Large intestine (tissue), 3 donors: Measurements from ENCODE around the gene ENG. TPM values are rescaled to one million over a fixed set of nuclear protein-coding genes. Genes with fewer than 3 reads are reported as not detected.
A peak's percentile ranks its signal among the peaks of the same experiment; 100 is the strongest.

Source experiments
- DNase-seq, 2 donors: peaks; one replicate each; pipeline versions ENCODE4 v3.0.0 to v3.0.0-alpha.2; 2013
- H3K27ac ChIP-seq: one replicate; pipeline ENCODE4 v1.5.1; 2013; ENCODE audit warnings: low read length
- H3K27me3 ChIP-seq: 2 replicates; pipeline ENCODE4 v1.6.1; 2013; ENCODE audit warnings: low read length; ENCODE audit not compliant: control insufficient read depth, insufficient read depth
- H3K36me3 ChIP-seq: 2 replicates; pipeline ENCODE4 v1.6.1; 2013; ENCODE audit warnings: low read length; ENCODE audit not compliant: control insufficient read depth, insufficient read depth
- H3K4me1 ChIP-seq: one replicate; pipeline ENCODE4 v1.6.1; 2013; ENCODE audit warnings: low read length; ENCODE audit not compliant: control insufficient read depth, insufficient read depth
- H3K4me3 ChIP-seq: one replicate; pipeline ENCODE4 v1.5.1; 2013; ENCODE audit warnings: low read length
- H3K9me3 ChIP-seq: one replicate; pipeline ENCODE4 v1.6.1; 2013; ENCODE audit warnings: mild to moderate bottlenecking, low read depth, low read length, moderate library complexity; ENCODE audit not compliant: control insufficient read depth
- WGBS: methylation state at CpG from one replicate; pipeline ENCODE4 v1.1.5; 2013; ENCODE audit warnings: low lambda C conversion rate; ENCODE audit not compliant: insufficient coverage; 5-methylcytosine and 5-hydroxymethylcytosine counted together
- polyA plus RNA-seq: library from polyadenylated mRNA; unstranded; fragments of 120-200 nt; gene quantifications from one replicate; pipeline ENCODE4 v1.2.1, GENCODE V29; 2013

Gene ENG
- polyA plus RNA-seq, 1 donor: 21.6 TPM

- Histone ChIP-seq H3K27ac (peak overlapping the region; percentile 71), H3K4me3 (peak overlapping the region; percentile 65), H3K27me3 (no peaks in the 10 kb centered on the region), H3K36me3 (peaks cover 29% of the 10 kb centered on the region), H3K4me1 (peaks cover 16% of the 10 kb centered on the region), H3K9me3 (no peaks in the 10 kb centered on the region)
- WGBS: no CpG with 5 or more reads among the region's 18 CpGs
- peak in 1 of 2 donors; percentile 59 for DNase-seq
These were observed 50.7 kb downstream of the ENG start for GRCh38 chr9:127803507-127804352.

DNA sequence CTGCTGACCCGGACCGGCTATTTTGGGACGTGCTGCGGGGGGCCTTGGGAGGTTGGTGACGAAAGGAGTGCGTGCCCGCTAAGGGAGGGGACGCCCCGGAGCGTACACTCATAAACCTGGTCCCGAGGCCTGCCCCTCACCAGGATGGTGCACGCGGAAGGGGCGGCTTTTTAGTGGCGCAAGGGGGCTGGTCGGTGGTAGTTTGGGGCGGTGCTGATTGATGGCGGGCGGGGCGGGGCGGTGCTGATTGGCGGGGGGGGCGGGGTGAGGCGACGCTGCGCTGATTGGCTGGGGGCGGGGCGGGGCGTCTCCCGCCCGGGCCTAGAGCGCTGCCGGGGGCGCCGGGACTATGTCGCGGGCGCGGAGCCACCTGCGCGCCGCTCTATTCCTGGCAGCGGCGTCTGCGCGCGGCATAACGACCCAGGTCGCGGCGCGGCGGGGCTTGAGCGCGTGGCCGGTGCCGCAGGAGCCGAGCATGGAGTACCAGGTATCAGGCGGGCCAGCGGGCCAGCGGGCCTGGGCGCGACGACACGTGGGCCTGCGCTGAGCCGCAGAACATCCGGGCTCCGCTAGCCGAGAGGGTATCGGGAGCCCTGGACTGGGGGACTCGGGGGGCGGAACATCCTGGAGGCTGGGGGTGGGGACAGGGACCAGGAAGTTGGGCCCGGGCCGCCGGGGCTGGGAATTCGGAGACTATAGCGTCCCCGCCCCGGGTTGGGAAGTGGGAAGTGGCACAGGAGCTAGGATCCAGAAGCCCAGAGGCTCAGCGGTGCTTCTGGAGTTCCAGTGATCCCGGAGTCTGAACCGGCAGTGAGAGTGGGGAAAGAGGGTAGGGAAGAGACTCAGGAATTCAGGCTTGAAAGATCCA lies 51.6 kb downstream of the ENG start, which contains the start of gene FPGS:
TSS of gene FPGS (plus strand) at position 307 of the 868 bp plus-strand sequence. CDS start at position 350, 43 bp downstream.
- peaks cover 20% of the 10 kb centered on the region for H3K4me1 ChIP-seq

GRCh38 chr9:127801955-127802575 lies 52.4 kb downstream of the ENG start:
- Histone ChIP-seq H3K4me1 (peaks cover 20% of the 10 kb centered on the region), H3K27me3 (no peaks in the 10 kb centered on the region), H3K36me3 (peaks cover 13% of the 10 kb centered on the region), H3K27ac (peak overlapping the region; percentile 40), H3K9me3 (no peaks in the 10 kb centered on the region), H3K4me3 (peak overlapping the region; percentile 65)
- WGBS: no CpG with 5 or more reads among the region's 10 CpGs
- no peak for DNase-seq

More for the DNA sequence above, 51.6 kb downstream of the ENG start, which contains the start of gene FPGS:
- peaks cover 21% of the 10 kb centered on the region for H3K36me3 ChIP-seq
- H3K9me3 ChIP-seq: no peaks in the 10 kb centered on the region
- H3K27me3 ChIP-seq: no peaks in the 10 kb centered on the region
- DNase-seq: peak; percentile 82 to 94
- H3K4me3 ChIP-seq: peak within 1 kb of the TSS; percentile 65
- H3K27ac ChIP-seq: peak within 1 kb of the TSS; percentile 71
- WGBS: 0% methylated on average over 2 of the region's 83 CpGs

DNA sequence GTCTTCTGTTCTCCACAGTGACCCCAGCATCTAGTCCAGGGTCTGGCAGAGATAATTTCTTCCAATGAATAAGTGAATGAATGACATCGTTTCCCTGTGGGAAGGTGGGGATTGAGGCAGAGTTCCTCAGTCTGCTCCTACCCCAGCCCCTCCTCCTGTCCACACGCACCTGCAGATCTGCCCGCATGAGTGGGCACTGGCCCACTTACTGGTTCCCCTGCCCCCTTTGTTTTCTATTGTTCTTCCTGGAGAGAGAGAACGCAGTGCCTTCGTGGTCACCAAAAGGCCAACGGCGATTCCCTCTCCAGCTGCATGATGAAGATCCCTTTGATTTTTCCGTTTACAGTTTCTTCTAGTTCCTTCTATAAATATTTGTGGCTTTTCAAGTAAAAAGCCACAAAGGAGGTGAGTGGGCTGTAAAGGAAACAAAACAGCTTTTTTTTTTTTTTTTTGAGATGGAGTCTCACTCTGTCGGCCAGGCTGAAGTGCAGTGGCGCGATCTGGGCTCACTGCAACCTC lies 57.5 kb downstream of the ENG start:
- Histone ChIP-seq H3K27ac (no peak overlapping the region), H3K27me3 (no peaks in the 10 kb centered on the region), H3K9me3 (no peaks in the 10 kb centered on the region), H3K36me3 (peaks cover 14% of the 10 kb centered on the region), H3K4me3 (no peak overlapping the region), H3K4me1 (peaks cover 7% of the 10 kb centered on the region)
- 100% methylated on average over 1 of the region's 11 CpGs for WGBS
- no peak for DNase-seq

GRCh38 chr9:127796225-127796813 lies 58.1 kb downstream of the ENG start:
- no CpG with 5 or more reads among the region's 8 CpGs for WGBS

DNA sequence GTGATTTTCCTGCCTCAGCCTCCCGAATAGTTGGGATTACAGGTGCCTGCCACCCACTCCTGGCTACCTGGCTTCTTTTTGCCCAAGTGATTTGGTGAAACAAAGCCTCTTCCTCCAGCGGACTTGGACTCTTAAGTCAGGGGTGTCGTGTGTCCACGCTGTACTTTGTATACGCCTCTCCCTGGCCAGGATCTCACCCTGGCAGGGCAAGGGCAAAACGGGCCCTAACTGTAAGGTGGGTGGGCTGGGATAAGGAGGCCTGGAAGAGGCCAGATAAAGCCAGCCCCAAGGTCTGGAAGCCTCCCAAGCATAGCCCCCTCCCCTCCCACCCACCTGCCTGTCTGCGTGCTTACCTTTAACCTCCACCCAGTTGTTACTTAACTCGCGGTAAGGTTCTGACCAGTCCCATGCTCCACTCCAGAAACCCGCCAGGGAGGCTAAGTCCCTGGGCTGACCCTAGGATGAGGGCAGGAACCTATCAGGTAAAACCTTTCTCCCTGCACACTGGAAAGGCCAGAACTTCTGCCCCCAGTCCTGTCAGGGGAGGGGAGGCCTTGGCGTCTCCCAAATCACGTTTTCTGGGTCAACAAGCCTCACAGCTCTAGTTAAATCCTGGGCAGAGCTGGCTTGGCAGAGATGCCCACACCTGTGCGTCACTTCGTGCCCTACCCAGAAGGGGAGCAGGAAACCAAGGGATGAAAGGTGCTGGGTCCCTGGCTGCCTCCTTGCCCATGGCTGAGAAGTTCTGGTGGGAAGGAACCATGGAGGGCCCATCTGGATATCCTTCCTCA lies 60.3 kb downstream of the ENG start:
- DNase-seq: no peak
- peaks cover 39% of the 10 kb centered on the region for H3K36me3 ChIP-seq
- WGBS: no CpG with 5 or more reads among the region's 14 CpGs
- no peak overlapping the region for H3K27ac ChIP-seq
- H3K4me3 ChIP-seq: no peak overlapping the region
- no peaks in the 10 kb centered on the region for H3K9me3 ChIP-seq
- H3K27me3 ChIP-seq: no peaks in the 10 kb centered on the region
- H3K4me1 ChIP-seq: peaks cover 6% of the 10 kb centered on the region

More at GRCh38 chr9:127796225-127796813, 58.1 kb downstream of the ENG start:
- no peak for DNase-seq
- H3K4me3 ChIP-seq: no peak overlapping the region
- H3K4me1 ChIP-seq: peaks cover 6% of the 10 kb centered on the region
- H3K27ac ChIP-seq: no peak overlapping the region
- no peaks in the 10 kb centered on the region for H3K27me3 ChIP-seq
- no peaks in the 10 kb centered on the region for H3K9me3 ChIP-seq
- peaks cover 18% of the 10 kb centered on the region for H3K36me3 ChIP-seq

- peaks cover 2% of the 10 kb centered on the region for H3K4me1 ChIP-seq
- no peak overlapping the region for H3K4me3 ChIP-seq
- H3K27ac ChIP-seq: no peak overlapping the region
- WGBS: no CpG with 5 or more reads among the region's 8 CpGs
- no peaks in the 10 kb centered on the region for H3K9me3 ChIP-seq
- H3K27me3 ChIP-seq: no peaks in the 10 kb centered on the region
- DNase-seq: no peak
- peaks cover 49% of the 10 kb centered on the region for H3K36me3 ChIP-seq
These were observed 61.3 kb downstream of the ENG start for GRCh38 chr9:127793093-127793708.

- 94% methylated on average over 3 of the region's 7 CpGs for WGBS
- peaks cover 3% of the 10 kb centered on the region for H3K4me1 ChIP-seq
- no peak overlapping the region for H3K4me3 ChIP-seq
- H3K27me3 ChIP-seq: no peaks in the 10 kb centered on the region
- DNase-seq: no peak
- no peaks in the 10 kb centered on the region for H3K9me3 ChIP-seq
- peaks cover 56% of the 10 kb centered on the region for H3K36me3 ChIP-seq
- no peak overlapping the region for H3K27ac ChIP-seq
These were observed 61.9 kb downstream of the ENG start for GRCh38 chr9:127792417-127793031.
